LNCAP (cell line): ENCODE results near the gene OGFR.

Experiments used
- TF ChIP-seq, protein P1 (sequence below): fragments of 450-650 bp; IDR thresholded peaks from 2 replicates; pipeline ENCODE4 v1.5.1; 2017; ENCODE audit warnings: mild to moderate bottlenecking

The OGFR gene

DNA sequence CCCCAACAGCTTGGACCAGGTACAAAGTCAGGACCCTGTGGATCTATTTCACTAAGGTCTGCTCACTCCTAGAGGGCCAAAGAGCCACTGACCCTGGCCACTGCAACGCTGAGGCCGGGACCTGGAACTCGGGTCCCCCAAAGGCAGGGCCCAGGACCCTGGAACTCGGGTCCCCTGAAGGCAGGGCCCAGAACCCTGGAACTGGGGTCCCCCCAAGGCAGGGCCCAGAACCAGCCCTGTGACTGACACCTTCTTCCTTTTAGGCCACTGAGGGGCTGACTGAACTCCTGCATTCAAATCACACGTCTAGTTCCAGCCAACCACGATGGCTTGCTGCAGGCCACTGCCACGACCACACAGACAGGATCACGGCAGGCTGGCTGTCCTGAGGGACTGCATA is 47.6 kb downstream of the OGFR start:
- TF ChIP-seq, protein P1, sequence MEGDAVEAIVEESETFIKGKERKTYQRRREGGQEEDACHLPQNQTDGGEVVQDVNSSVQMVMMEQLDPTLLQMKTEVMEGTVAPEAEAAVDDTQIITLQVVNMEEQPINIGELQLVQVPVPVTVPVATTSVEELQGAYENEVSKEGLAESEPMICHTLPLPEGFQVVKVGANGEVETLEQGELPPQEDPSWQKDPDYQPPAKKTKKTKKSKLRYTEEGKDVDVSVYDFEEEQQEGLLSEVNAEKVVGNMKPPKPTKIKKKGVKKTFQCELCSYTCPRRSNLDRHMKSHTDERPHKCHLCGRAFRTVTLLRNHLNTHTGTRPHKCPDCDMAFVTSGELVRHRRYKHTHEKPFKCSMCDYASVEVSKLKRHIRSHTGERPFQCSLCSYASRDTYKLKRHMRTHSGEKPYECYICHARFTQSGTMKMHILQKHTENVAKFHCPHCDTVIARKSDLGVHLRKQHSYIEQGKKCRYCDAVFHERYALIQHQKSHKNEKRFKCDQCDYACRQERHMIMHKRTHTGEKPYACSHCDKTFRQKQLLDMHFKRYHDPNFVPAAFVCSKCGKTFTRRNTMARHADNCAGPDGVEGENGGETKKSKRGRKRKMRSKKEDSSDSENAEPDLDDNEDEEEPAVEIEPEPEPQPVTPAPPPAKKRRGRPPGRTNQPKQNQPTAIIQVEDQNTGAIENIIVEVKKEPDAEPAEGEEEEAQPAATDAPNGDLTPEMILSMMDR = no peak

DNA sequence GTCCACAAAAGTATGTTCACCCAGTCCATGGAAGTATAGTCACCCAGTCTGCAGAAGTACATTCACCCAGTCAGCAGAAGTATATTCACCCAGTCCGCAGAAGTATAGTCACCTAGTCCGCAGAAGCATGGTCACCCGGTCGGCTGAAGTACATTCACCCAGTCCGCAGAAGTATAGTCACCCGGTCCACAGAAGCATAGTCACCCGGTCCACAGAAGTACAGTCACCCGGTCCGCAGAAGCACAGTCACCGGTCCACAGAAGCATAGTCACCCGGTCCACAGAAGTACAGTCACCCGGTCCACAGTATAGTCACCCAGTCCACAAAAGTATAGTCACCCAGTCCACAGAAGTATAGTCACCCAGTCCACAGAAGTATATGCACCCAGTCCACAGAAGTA is 48.2 kb downstream of the OGFR start:
- TF ChIP-seq, protein P1 = no peak

DNA sequence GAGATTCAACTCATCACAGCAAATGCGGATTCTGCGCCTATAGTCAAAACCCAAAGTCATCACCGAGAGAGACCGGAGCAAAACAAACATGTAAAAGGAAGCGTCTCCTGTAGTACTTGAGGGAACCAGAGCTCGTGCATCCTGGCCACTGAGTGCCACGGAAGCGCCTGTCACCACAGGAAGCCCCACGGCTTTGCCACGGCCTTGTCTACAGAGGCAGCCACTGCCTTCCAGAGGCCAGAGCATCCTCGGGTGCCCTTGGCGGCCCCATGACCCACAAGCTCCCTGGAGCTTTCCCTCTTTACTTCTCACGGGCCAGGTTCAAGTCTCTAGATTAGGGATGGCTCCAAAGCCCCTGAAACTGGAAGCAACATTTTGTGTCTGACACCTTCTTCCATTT is 49.5 kb downstream of the OGFR start:
- TF ChIP-seq, protein P1 = no peak

DNA sequence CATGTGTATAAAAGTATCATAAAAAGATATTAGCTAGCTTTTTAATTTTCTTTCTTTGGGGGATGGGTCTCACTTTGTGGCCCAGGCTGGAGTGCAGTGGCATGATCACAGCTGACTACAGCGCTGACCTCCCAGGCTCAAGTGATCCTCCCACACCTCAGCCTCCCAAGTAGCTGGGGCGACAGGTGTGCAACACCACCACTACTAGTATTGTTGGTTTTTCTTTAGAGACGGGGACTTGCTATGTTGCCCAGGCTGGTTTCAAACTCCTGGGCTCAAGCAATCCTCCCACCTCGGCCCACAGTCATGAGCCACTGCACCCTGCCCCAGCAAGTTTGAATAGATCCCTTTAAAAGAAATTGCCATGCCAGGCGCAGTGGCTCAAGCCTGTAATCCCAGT is 50.5 kb downstream of the OGFR start:
- TF ChIP-seq, protein P1 = no peak

DNA sequence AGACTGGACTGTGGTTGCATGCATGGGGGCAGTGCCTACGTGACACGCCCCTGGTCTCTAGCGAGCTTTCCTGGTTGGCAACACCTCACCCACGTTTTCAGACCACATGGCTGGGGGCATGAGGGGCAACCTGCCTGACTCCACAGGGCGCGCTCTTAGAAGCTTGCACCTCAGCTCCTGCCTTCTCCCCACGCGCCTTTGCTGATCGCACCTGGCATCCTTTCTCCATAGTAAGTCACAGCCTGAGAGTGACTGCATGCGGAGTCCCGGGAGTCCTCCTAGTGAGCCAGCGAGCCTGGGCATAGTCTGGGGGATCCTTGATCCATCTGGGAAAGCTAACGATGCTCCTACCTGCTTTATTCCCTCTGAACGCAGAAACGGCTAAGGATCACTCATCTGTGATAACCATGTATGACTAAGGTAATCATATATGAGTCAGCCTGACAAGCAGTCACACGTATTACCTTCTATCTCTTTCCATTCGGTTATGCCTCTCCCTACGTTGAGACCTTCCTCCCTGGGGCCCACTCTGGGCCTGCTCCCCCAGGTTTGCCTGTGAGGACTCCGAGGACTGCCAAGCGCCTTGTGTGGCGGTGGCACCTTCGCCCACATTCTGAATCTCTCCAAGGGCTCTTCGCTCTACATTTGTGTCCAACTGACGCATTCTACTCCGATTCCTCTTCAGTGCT is 52.4 kb downstream of the OGFR start:
- TF ChIP-seq, protein P1 = no peak

DNA sequence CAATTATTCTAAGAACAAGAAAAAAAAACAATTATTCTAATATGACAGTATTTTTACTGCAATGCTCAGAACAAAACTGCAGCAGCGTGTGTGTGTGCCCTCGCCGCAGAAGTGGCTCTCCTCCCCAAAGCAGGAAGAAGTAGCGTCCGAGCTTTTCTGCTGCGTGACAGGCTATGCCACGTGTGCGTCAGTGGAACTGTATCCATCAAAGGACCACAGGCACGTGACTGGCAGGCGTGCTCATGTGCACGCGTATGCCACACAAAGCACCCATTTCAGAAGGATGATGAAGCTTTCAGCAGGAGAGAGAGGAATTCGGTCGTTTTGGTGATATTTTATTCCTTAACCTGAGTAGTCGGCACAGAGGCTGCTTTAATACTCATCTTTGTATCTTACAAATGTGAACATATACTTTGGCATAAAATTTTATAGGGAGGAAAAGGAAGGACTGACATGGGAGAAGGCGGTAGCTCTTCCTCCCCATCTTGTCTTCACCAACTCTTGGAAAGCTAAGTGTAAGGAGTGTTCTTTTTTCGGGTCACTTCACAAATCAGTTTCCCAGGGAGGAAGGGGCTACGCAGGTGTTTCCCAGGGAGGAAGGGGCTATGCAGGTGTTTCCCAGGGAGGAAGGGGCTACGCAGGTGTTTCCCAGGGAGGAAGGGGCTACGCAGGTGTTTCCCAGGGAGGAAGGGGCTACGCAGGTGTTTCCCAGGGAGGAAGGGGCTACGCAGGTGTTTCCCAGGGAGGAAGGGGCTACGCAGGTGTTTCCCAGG is 53.6 kb downstream of the OGFR start:
- TF ChIP-seq, protein P1 = no peak

DNA sequence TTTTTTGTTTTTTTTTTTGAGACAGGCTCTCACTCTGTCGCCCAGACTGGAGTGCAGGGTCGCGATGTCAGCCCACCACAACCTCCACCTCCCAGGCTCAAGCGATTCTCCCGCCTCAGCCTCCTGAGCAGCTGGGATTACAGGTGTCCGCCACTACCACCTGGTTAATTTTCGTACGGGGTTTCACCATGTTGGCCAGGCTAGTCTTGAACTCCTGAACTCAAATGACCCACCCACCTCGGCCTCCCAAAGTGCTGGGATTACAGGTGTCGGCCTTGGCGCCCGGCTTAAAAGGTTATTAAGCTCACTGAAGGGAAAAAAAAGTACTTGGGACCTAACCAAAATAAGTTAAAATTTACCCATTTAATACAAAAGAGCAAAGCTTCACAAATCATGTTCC is 55.1 kb downstream of the OGFR start:
- TF ChIP-seq, protein P1 = no peak
